Keratinocyte (primary cell): ENCODE data around the gene SSTR5.

Experiments used
- CTCF ChIP-seq, 3 experiments: IDR thresholded peaks in 1 of 3; conservative IDR thresholded peaks in 1 of 3; optimal IDR thresholded peaks in 1 of 3; 2 replicates in 2 of 3; 3 replicates in 1 of 3; pipeline versions ENCODE3 to v1.5.1; 2011; ENCODE audit warnings: low read length in 3 of 3, mild to moderate bottlenecking in 3 of 3, moderate library complexity in 2 of 3, control low read depth in 1 of 3, inconsistent platforms in 1 of 3; ENCODE audit not compliant: insufficient read depth in 2 of 3; ENCODE audit errors: extremely low read depth in 1 of 3
- EZH2 ChIP-seq: IDR thresholded peaks from one replicate; pipeline ENCODE4 v1.6.1; 2012; ENCODE audit warnings: inconsistent platforms, mild to moderate bottlenecking, low read length, moderate library complexity

GRCh38 chr16:1036166-1036565 lies 36.4 kb upstream of the SSTR5 start:
- no peak for TF ChIP-seq CTCF (optimal IDR thresholded peaks at IDR 0.05 in 1 of 3, IDR thresholded peaks at IDR 0.05 in 1 of 3, conservative IDR thresholded peaks at IDR 0.05 in 1 of 3; ENCODE audit: extremely low read depth in 1 of 3, insufficient read depth in 2 of 3, low read length in 3 of 3)
- TF ChIP-seq EZH2, result no peak
